ENCODE measurements around the gene BOD1.

DNA sequence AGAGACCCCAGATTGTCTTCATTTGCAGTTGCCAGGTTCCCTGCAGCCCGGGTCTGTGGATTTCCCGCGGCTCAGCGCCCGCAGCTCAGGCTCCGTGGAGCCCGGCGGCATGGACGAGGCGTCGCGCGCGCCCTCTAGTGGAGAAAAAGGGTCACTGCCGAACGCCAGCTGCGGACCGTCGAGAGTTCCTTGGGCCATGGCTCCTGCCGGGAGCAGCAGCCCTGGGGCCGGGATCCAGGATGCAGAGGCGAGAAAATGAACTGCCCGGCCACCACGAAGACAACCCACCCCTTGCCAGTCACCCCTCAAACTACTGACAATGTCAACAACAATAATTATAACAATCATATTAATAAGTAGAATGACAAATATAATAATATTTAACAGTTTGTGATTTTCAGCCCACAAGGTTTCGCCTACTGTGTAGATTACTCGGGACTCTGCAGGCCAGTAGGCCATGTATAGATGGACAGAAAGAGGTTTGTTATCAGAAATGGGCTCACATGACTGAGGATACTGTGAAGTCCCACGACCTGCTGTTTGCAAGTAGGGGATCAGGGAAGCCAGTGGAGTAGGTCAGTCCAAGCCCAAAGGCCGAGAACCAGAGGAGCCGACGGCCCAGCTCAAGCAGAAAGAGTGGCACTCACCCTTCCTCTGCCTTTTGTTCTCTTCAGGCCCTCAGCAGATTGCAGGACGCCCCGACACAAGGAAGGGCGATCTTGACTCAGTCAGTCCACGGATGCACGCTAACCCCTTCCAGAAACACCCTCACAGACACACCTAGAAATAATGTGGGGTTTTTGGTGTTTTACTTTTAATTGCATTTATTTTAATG, 43.1 kb downstream of the BOD1 start:
- TF ChIP-seq CTCF (conservative IDR thresholded peaks at IDR 0.05): peak; percentile 98
- TF ChIP-seq ZFX (IDR thresholded peaks at IDR 0.05): no peak

All from C4-2B (cell line).